PC-9 (cell line): Measurements from ENCODE around the gene MTA3. TPM values are rescaled to one million over a fixed set of nuclear protein-coding genes. Genes with fewer than 3 reads are reported as not detected.

ENCODE experiments used
- BruUV-seq: library from RNA; stranded (reverse); fragments of 400-500 nt; replicated peaks from 2 replicates; lab custom pipeline; 2021; lab: Mats Ljungman, UMichigan
- CTCF ChIA-PET: fragments of 300-600 bp; sonication (Branson Sonifier 250); formaldehyde crosslinking; loops from one replicate; lab custom pipeline; 2022; ENCODE audit warnings: antibody characterized with exemption; lab: Charles Lee
- POLR2A ChIA-PET: fragments of 300-600 bp; sonication (Branson Sonifier 250); formaldehyde crosslinking; loops from one replicate; lab custom pipeline; 2022; ENCODE audit warnings: antibody characterized with exemption; ENCODE audit not compliant: unreplicated experiment; lab: Charles Lee
- DNase-seq, 2 experiments: peaks; one replicate each; pipeline versions ENCODE4 v3.0.0 to v3.0.0-alpha.2; 2015 to 2022; ENCODE audit warnings: mixed read lengths in 1 of 2
- H2AFZ ChIP-seq: fragments of 200-600 bp; sonication (generic); 2 replicates; pipeline ENCODE4 v1.8.1; 2017; ENCODE audit warnings: antibody characterized with exemption
- H3F3A ChIP-seq: fragments of 200-600 bp; sonication (generic); 2 replicates; pipeline ENCODE4 v1.8.1; 2017; ENCODE audit warnings: antibody characterized with exemption, mild to moderate bottlenecking, low read depth; ENCODE audit not compliant: insufficient read depth
- H3K27ac ChIP-seq: fragments of 200-600 bp; sonication (generic); 2 replicates; pipeline ENCODE4 v1.6.1; 2016; ENCODE audit warnings: mixed run types
- H3K27me3 ChIP-seq: fragments of 200-600 bp; sonication (generic); 2 replicates; pipeline ENCODE4 v1.6.1; 2016; ENCODE audit warnings: low read depth, mixed run types; ENCODE audit not compliant: insufficient read depth
- H3K36me3 ChIP-seq: fragments of 200-600 bp; sonication (generic); 2 replicates; pipeline ENCODE4 v1.6.1; 2016; ENCODE audit warnings: low read depth, mixed run types
- H3K4me1 ChIP-seq: fragments of 200-600 bp; sonication (generic); replicated peaks from 2 replicates; pipeline ENCODE4 v1.6.1; 2016; ENCODE audit warnings: mixed run types; ENCODE audit not compliant: insufficient read depth
- H3K4me2 ChIP-seq: fragments of 200-600 bp; sonication (generic); 2 replicates; pipeline ENCODE4 v1.6.1; 2017; ENCODE audit warnings: mixed run types
- H3K4me3 ChIP-seq: fragments of 200-600 bp; sonication (generic); 2 replicates; pipeline ENCODE4 v1.6.1; 2016; ENCODE audit warnings: mixed run types
- H3K79me2 ChIP-seq: fragments of 200-600 bp; sonication (generic); 2 replicates; pipeline ENCODE4 v1.6.1; 2017; ENCODE audit warnings: low read depth, mixed run types
- H3K9me2 ChIP-seq: fragments of 200-600 bp; sonication (generic); 2 replicates; pipeline ENCODE4 v1.8.1; 2017; ENCODE audit warnings: mild to moderate bottlenecking; ENCODE audit not compliant: insufficient read depth
- H3K9me3 ChIP-seq: fragments of 200-600 bp; sonication (generic); 2 replicates; pipeline ENCODE4 v1.8.1; 2016; ENCODE audit warnings: low read depth; ENCODE audit not compliant: insufficient read depth
- H4K20me1 ChIP-seq: fragments of 200-600 bp; sonication (generic); 2 replicates; pipeline ENCODE4 v1.8.1; 2017; ENCODE audit not compliant: insufficient read depth
- CTCF ChIP-seq: fragments of 200-600 bp; sonication (generic); conservative IDR thresholded peaks from 2 replicates; pipeline ENCODE4 v1.6.1; 2017; ENCODE audit warnings: mixed run types, antibody characterized with exemption, mild to moderate bottlenecking, moderate library complexity
- EZH2 ChIP-seq: fragments of 200-600 bp; sonication (generic); IDR thresholded peaks from 2 replicates; pipeline ENCODE4 v1.8.0; 2017; ENCODE audit warnings: antibody characterized with exemption, low read depth
- intact Hi-C: fragments of 100-400 bp; cut with micrococcal nuclease; formaldehyde crosslinking; loops from one replicate; pipeline ENCODE4 v1.10.0; 2022; ENCODE audit not compliant: unreplicated experiment
- total RNA-seq: library from RNA; stranded (reverse); gene quantifications from 2 replicates; pipeline ENCODE4 v1.2.3, GENCODE V29; 2021

MTA3 gene
- total RNA-seq, 1 experiment from 2014 or later: 89.8 TPM

- Histone ChIP-seq H3K9me3 (peaks cover 10% of the 10 kb centered on the region), H3K79me2 (no peaks in the 10 kb centered on the region), H3K27ac (no peak overlapping the region), H3K9me2 (no peaks in the 10 kb centered on the region), H3K36me3 (no peaks in the 10 kb centered on the region), H3K4me2 (no peak overlapping the region), H3K27me3 (no peaks in the 10 kb centered on the region), H3K4me3 (no peak overlapping the region), H2AFZ (no peak overlapping the region), H3K4me1 (no peaks in the 10 kb centered on the region), H3F3A (no peaks in the 10 kb centered on the region), H4K20me1 (no peaks in the 10 kb centered on the region)
- intact Hi-C loops: no loop called here
- ChIA-PET POLR2A (no interaction called here), CTCF (no interaction called here)
- TF ChIP-seq EZH2 (no peak), CTCF (no peak)
- BruUV-seq: no TSS peak
- no peak for DNase-seq
These were observed 215.1 kb downstream of the MTA3 start for GRCh38 chr2:42783511-42783910.

DNA sequence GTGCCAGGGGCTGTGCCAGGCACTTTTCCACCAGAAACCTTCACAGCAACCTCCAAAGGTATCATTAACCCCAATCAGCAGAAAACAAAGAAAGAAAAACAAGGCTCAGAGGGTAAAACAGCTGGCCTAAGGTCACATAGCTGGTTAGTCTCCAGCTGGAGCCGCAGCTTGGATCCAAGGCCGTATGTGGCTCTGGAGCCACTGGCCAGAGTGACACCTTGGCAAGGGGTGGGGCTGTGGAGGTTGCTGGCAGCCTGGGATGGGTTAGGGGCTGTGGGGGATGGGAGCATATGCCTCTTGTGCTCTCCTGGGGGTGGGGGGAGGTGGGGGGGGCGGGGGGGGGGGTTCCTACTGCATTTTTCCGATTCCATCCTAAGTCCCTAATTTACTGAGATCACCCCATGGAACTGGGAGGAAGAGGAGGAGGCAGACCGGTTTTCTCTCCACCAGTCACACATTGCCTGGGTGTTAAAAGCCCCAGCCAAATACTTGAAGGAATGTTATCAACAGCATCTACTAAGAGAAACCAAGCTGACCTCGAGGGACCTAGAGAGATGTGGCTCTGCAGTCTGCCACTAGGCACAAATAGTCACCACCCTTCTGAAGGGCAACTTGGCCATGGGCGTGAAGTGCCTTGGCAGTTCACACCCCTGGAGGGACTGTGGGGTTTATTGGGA, 215.9 kb downstream of the MTA3 start:
- H3K36me3 ChIP-seq: no peaks in the 10 kb centered on the region
- no peak for DNase-seq
- ChIA-PET CTCF (no interaction called here), POLR2A (no interaction called here)
- H3K27me3 ChIP-seq: no peaks in the 10 kb centered on the region
- H3K79me2 ChIP-seq: no peaks in the 10 kb centered on the region
- H3K4me3 ChIP-seq: no peak overlapping the region
- no peak overlapping the region for H3K4me2 ChIP-seq
- intact Hi-C loops: no loop called here
- no TSS peak for BruUV-seq
- H3K9me3 ChIP-seq: peaks cover 8% of the 10 kb centered on the region
- no peaks in the 10 kb centered on the region for H3F3A ChIP-seq
- no peaks in the 10 kb centered on the region for H3K4me1 ChIP-seq
- no peaks in the 10 kb centered on the region for H3K9me2 ChIP-seq
- no peak for TF ChIP-seq CTCF
- no peak for TF ChIP-seq EZH2
- no peak overlapping the region for H3K27ac ChIP-seq
- H4K20me1 ChIP-seq: no peaks in the 10 kb centered on the region
- H2AFZ ChIP-seq: no peak overlapping the region

- no peaks in the 10 kb centered on the region for H3K9me3 ChIP-seq
- intact Hi-C loops: no loop called here
- no peaks in the 10 kb centered on the region for H4K20me1 ChIP-seq
- no TSS peak for BruUV-seq
- H3K4me1 ChIP-seq: no peaks in the 10 kb centered on the region
- no peak overlapping the region for H3K27ac ChIP-seq
- CTCF ChIA-PET: no interaction called here
- no peaks in the 10 kb centered on the region for H3K36me3 ChIP-seq
- no peaks in the 10 kb centered on the region for H3K9me2 ChIP-seq
- no peak overlapping the region for H3K4me3 ChIP-seq
- POLR2A ChIA-PET: no interaction called here
- H3K4me2 ChIP-seq: no peak overlapping the region
- no peak for TF ChIP-seq EZH2
- no peak for TF ChIP-seq CTCF
- no peaks in the 10 kb centered on the region for H3K27me3 ChIP-seq
- no peaks in the 10 kb centered on the region for H3K79me2 ChIP-seq
- no peak overlapping the region for H2AFZ ChIP-seq
- no peaks in the 10 kb centered on the region for H3F3A ChIP-seq
- no peak for DNase-seq
These were observed 218.3 kb downstream of the MTA3 start for GRCh38 chr2:42786561-42787345.
